ENCODE measurements around the gene TGM2. TPM values are rescaled to one million over a fixed set of nuclear protein-coding genes. Genes with fewer than 3 reads are reported as not detected.

Gene TGM2
- total RNA-seq, 4 donors from 2014 or later = 163 to 385 (median 188) TPM

- no peaks in the 10 kb centered on the region for H3K9me3 ChIP-seq
- TF ChIP-seq POLR2A (IDR thresholded peaks at IDR 0.05) = no peak
- TF ChIP-seq POLR2AphosphoS5 (IDR thresholded peaks at IDR 0.05) = no peak
- no peak for TF ChIP-seq EP300 (IDR thresholded peaks at IDR 0.05)
- no peak for TF ChIP-seq CTCF (IDR thresholded peaks at IDR 0.05)
- peaks cover 0 to 21% (median 12%) of the 10 kb centered on the region in 3 donors for H3K4me1 ChIP-seq
- ATAC-seq = no peak
- no peaks in the 10 kb centered on the region for H3K27me3 ChIP-seq
- 92% methylated on average over 1 of the region's 1 CpG; no CpG with 5 or more reads in 1 of the 2 donors for WGBS, 2 donors (ENCODE audit: low coverage in 1 of 2)
- no peak overlapping the region for H3K27ac ChIP-seq
- no peak overlapping the region for H3K4me3 ChIP-seq
- H3K36me3 ChIP-seq = no peaks in the 10 kb centered on the region
These were observed 66.1 kb downstream of the TGM2 start for GRCh38 chr20:38098952-38099351.

GRCh38 chr20:38095017-38095686 is 69.9 kb downstream of the TGM2 start:
- H3K4me1 ChIP-seq = peaks cover 2 to 59% (median 20%) of the 10 kb centered on the region in 3 donors
- WGBS, 2 donors (ENCODE audit: low coverage in 1 of 2) = 58 to 72% methylated on average over 6 to 7 of the region's 7 CpGs
- no peaks in the 10 kb centered on the region for H3K9me3 ChIP-seq
- peaks cover 0 to 7% of the 10 kb centered on the region in 2 donors for H3K36me3 ChIP-seq
- H3K4me3 ChIP-seq = no peak overlapping the region
- ATAC-seq = no peak
- no peaks in the 10 kb centered on the region for H3K27me3 ChIP-seq
- TF ChIP-seq POLR2AphosphoS5 (IDR thresholded peaks at IDR 0.05) (no peak), EP300 (IDR thresholded peaks at IDR 0.05) (no peak), CTCF (IDR thresholded peaks at IDR 0.05) (no peak), POLR2A (IDR thresholded peaks at IDR 0.05) (no peak)
- peak overlapping the region in 3 of 4 donors; percentile 68 to 90 (median 69) for H3K27ac ChIP-seq

- H3K27ac ChIP-seq = peak overlapping the region in 3 of 4 donors; percentile 68 to 90 (median 69)
- ATAC-seq = peak; percentile 72
- no peak overlapping the region for H3K4me3 ChIP-seq
- peaks cover 0 to 14% of the 10 kb centered on the region in 2 donors for H3K36me3 ChIP-seq
- TF ChIP-seq POLR2AphosphoS5 (IDR thresholded peaks at IDR 0.05) (peak; percentile 27), POLR2A (IDR thresholded peaks at IDR 0.05) (no peak)
- no peaks in the 10 kb centered on the region for H3K9me3 ChIP-seq
- 27 to 54% methylated on average over 1 of the region's 1 CpG for WGBS, 2 donors (ENCODE audit: low coverage in 1 of 2)
- H3K4me1 ChIP-seq = peaks cover 2 to 66% (median 20%) of the 10 kb centered on the region in 3 donors
- no peaks in the 10 kb centered on the region for H3K27me3 ChIP-seq
These were observed 70.6 kb downstream of the TGM2 start for GRCh38 chr20:38094373-38094891.

- Histone ChIP-seq H3K9me3 (no peaks in the 10 kb centered on the region), H3K36me3 (peaks cover 0 to 20% of the 10 kb centered on the region in 2 donors), H3K4me3 (no peak overlapping the region), H3K27ac (peak overlapping the region in 2 of 4 donors; percentile 69 to 90), H3K27me3 (no peaks in the 10 kb centered on the region), H3K4me1 (peaks cover 2 to 72% (median 20%) of the 10 kb centered on the region in 3 donors)
- no peak for ATAC-seq
- TF ChIP-seq POLR2AphosphoS5 (IDR thresholded peaks at IDR 0.05) (no peak), POLR2A (IDR thresholded peaks at IDR 0.05) (no peak), EP300 (IDR thresholded peaks at IDR 0.05) (no peak), CTCF (IDR thresholded peaks at IDR 0.05) (no peak)
- 73 to 96% methylated on average over 6 to 7 of the region's 8 CpGs for WGBS, 2 donors (ENCODE audit: low coverage in 1 of 2)
These were observed 71.4 kb downstream of the TGM2 start for GRCh38 chr20:38093641-38094077.

- no peak for TF ChIP-seq EP300 (IDR thresholded peaks at IDR 0.05)
- TF ChIP-seq POLR2AphosphoS5 (IDR thresholded peaks at IDR 0.05) = no peak
- no peak for TF ChIP-seq POLR2A (IDR thresholded peaks at IDR 0.05)
- no peak for TF ChIP-seq CTCF (IDR thresholded peaks at IDR 0.05)
- H3K4me1 ChIP-seq = peaks cover 2 to 80% (median 20%) of the 10 kb centered on the region in 3 donors
- no peak overlapping the region for H3K4me3 ChIP-seq
- ATAC-seq = no peak
- H3K9me3 ChIP-seq = no peaks in the 10 kb centered on the region
- peak overlapping the region in 3 of 4 donors; percentile 80 to 90 (median 89) for H3K27ac ChIP-seq
- H3K27me3 ChIP-seq = no peaks in the 10 kb centered on the region
- peaks cover 0 to 27% of the 10 kb centered on the region in 2 donors for H3K36me3 ChIP-seq
These were observed 72.2 kb downstream of the TGM2 start for GRCh38 chr20:38092915-38093314.
